Measurements from ENCODE around the gene TTC7B.

GRCh38 chr14:90558041-90558982 lies 257.9 kb downstream of the TTC7B start:
- TF ChIP-seq, protein P1, sequence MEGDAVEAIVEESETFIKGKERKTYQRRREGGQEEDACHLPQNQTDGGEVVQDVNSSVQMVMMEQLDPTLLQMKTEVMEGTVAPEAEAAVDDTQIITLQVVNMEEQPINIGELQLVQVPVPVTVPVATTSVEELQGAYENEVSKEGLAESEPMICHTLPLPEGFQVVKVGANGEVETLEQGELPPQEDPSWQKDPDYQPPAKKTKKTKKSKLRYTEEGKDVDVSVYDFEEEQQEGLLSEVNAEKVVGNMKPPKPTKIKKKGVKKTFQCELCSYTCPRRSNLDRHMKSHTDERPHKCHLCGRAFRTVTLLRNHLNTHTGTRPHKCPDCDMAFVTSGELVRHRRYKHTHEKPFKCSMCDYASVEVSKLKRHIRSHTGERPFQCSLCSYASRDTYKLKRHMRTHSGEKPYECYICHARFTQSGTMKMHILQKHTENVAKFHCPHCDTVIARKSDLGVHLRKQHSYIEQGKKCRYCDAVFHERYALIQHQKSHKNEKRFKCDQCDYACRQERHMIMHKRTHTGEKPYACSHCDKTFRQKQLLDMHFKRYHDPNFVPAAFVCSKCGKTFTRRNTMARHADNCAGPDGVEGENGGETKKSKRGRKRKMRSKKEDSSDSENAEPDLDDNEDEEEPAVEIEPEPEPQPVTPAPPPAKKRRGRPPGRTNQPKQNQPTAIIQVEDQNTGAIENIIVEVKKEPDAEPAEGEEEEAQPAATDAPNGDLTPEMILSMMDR (IDR thresholded peaks at IDR 0.05 in 4 of 5, conservative IDR thresholded peaks at IDR 0.05 in 1 of 5): peak in 1 of 5 experiments; percentile 21
- no peak for TF ChIP-seq POLR2A (IDR thresholded peaks at IDR 0.05)

Data from gastrocnemius medialis (tissue), 4 donors.